ENCODE measurements around the gene LAMB3. TPM values are rescaled to one million over a fixed set of nuclear protein-coding genes. Genes with fewer than 3 reads are reported as not detected.

Gene LAMB3
- total RNA-seq, 5 donors from 2014 or later (not counting 1 experiment from before 2014, with no cell fraction given) = 0.25 to 1.2 (median 0.56) TPM

DNA sequence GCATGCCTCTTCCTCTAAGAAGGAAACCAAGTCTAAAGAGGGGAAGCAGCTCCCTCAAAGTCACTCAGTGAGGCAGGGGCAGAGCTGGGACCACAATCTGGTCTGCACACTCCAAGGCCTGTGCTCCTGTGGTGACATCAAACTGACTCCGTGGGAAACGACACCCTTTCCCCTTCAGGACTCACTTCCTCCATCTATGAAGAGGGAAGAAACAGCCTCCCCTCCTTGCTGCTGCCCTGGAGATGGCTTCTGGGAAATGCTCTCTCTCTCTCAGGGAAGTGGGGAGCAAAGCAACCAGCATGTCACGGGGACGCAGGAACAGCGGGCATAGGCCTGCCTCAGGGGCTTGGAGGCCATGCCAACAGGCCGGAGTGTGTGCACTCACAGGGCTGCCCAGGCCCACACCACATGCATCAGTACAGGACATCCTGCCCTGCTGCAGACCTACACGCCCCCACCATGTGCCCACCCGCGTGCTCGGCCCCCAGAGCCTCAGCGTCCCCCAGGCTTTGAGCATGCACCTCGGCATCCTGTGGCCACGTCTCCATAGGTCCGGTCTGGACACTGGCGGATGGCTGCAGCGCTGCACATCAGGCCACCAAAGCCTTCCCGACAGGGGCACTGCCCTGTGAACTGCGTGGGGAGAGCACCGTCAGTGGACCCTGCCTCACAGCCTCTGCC, 25.7 kb downstream of the LAMB3 start:
- peaks cover 0 to 11% of the 10 kb centered on the region in 2 experiments for H3K27me3 ChIP-seq (replicated peaks in 1 of 2; ENCODE audit: control insufficient read depth in 2 of 2, extremely low read depth in 1 of 2, insufficient read depth in 2 of 2, low read length in 1 of 2)
- no peaks in the 10 kb centered on the region for H3K9me3 ChIP-seq
- WGBS (ENCODE audit: insufficient coverage) = 82% methylated on average over 17 of the region's 19 CpGs
- H3K4me1 Mint-ChIP-seq = peaks cover 2 to 7% (median 3%) of the 10 kb centered on the region in 3 donors
- H3K27ac Mint-ChIP-seq = no peak overlapping the region
- H3K36me3 Mint-ChIP-seq = no peaks in the 10 kb centered on the region
- H3K9me3 Mint-ChIP-seq = no peaks in the 10 kb centered on the region
- H3K36me3 ChIP-seq (ENCODE audit: control insufficient read depth in 2 of 2, extremely low read depth in 1 of 2, insufficient read depth in 1 of 2, low read length in 1 of 2) = no peaks in the 10 kb centered on the region
- ChIA-PET CTCF (interaction anchor here in 1 of 2 donors (1.7 kb wide), 1 partner anchor 57 kb away, joined by 4 read pairs; no protein-coding TSS in a partner anchor), POLR2A (no interaction called here)
- ATAC-seq (replicated peaks in 1 of 4) (no peak), DNase-seq (no peak)
- no peak overlapping the region for H3K27ac ChIP-seq (ENCODE audit: low read length)
- H3K27me3 Mint-ChIP-seq = peaks cover 0 to 2% of the 10 kb centered on the region in 2 donors
- peaks cover 0 to 9% of the 10 kb centered on the region in 2 experiments for H3K4me1 ChIP-seq (ENCODE audit: control insufficient read depth in 1 of 2, extremely low read depth in 1 of 2, insufficient read depth in 2 of 2, low read length in 2 of 2)
- H3K4me3 ChIP-seq (ENCODE audit: control insufficient read depth in 1 of 2, extremely low read depth in 1 of 2, low read length in 1 of 2) = no peak overlapping the region
- no peak overlapping the region for H3K4me3 Mint-ChIP-seq

DNA sequence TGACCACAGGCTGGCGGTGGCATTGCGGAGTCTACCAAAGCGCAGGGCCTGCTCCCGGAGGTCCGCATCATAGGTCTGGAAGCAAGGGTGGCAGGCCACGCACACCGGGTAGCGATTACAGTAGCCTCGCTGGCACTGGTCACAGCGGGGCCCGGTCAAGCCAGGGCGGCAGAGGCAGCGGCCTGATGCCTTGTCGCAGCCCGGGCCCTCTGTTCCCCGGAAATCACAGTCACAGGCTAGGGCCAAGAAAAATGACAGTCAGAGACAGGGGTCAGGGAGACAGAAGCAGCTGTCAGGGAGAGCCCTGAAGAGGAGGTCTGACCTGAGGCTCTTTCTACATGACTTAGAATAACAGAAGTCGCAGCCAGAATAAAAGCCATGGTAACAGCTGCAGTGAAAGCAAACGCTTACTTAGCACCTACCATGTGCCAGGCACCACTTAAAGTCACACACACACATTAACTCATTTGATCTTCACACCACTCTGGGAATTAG, 26.4 kb downstream of the LAMB3 start:
- ChIA-PET CTCF (interaction anchor here in 1 of 2 donors (1.7 kb wide), 1 partner anchor 56 kb away, joined by 4 read pairs; no protein-coding TSS in a partner anchor), POLR2A (no interaction called here)
- DNase-seq (no peak), ATAC-seq (replicated peaks in 1 of 4) (no peak)
- Mint-ChIP-seq H3K27me3 (peaks cover 0 to 2% of the 10 kb centered on the region in 2 donors), H3K27ac (no peak overlapping the region), H3K4me1 (peaks cover 2 to 7% (median 3%) of the 10 kb centered on the region in 3 donors), H3K9me3 (no peaks in the 10 kb centered on the region), H3K4me3 (no peak overlapping the region), H3K36me3 (no peaks in the 10 kb centered on the region)
- H3K27me3 ChIP-seq (replicated peaks in 1 of 2; ENCODE audit: control insufficient read depth in 2 of 2, extremely low read depth in 1 of 2, insufficient read depth in 2 of 2, low read length in 1 of 2) = peaks cover 0 to 11% of the 10 kb centered on the region in 2 experiments
- H3K27ac ChIP-seq (ENCODE audit: low read length) = no peak overlapping the region
- H3K4me3 ChIP-seq (ENCODE audit: control insufficient read depth in 1 of 2, extremely low read depth in 1 of 2, low read length in 1 of 2) = no peak overlapping the region
- 97% methylated on average over 17 of the region's 18 CpGs for WGBS (ENCODE audit: insufficient coverage)
- H3K36me3 ChIP-seq (ENCODE audit: control insufficient read depth in 2 of 2, extremely low read depth in 1 of 2, insufficient read depth in 1 of 2, low read length in 1 of 2) = no peaks in the 10 kb centered on the region
- no peaks in the 10 kb centered on the region for H3K9me3 ChIP-seq
- H3K4me1 ChIP-seq (ENCODE audit: control insufficient read depth in 1 of 2, extremely low read depth in 1 of 2, insufficient read depth in 2 of 2, low read length in 2 of 2) = peaks cover 0 to 9% of the 10 kb centered on the region in 2 experiments

DNA sequence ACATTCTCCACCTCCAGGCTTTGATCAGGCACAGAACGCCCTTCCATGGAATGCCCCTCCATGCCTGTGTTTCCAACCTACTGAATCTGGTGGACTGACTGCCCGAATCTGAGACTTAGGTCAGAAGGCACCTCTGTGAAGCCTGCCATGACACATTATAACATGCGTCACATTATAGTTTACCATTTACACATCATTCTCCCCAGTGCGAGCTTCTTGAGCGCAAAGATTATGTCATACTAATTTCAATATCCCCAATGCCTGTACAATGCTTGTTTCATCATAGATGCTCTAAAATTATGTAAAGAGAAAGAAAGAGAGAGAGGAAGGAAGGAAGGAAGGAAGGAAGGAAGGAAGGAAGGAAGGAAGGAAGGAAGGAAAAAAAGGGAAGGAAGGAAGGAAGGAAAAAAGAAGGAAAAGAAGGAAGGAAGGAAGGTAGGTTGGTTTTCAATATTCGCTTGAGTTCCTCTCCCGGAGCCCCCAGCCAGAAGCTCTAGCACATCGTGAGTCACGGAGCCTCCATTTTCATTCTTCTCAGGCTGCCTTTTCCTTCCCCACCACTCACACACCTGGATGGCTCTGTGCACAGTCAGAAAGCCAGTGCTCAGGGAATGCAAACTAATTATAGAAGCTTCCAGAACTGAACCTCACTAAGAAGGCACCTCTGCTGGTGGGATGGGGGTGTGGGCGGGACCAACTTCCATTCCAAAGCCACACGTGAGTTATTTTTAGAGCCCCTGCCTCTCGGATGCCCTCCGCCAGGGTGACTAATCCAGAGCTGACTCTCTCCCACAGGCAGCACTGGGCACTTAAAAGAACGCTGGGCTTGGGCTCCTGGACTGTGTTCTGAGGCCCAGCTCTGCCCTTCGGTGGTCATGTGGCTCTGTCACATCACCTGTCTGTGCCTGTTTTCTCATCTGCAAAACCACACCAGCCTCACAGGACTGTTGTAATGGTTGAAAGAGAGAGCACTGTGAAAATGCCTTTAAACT, 27.4 kb downstream of the LAMB3 start:
- Mint-ChIP-seq H3K27me3 (peaks cover 0 to 2% of the 10 kb centered on the region in 2 donors), H3K4me3 (no peak overlapping the region), H3K27ac (no peak overlapping the region), H3K9me3 (no peaks in the 10 kb centered on the region), H3K4me1 (peaks cover 2 to 7% (median 3%) of the 10 kb centered on the region in 3 donors), H3K36me3 (no peaks in the 10 kb centered on the region)
- Histone ChIP-seq H3K27ac (ENCODE audit: low read length) (no peak overlapping the region), H3K4me1 (ENCODE audit: control insufficient read depth in 1 of 2, extremely low read depth in 1 of 2, insufficient read depth in 2 of 2, low read length in 2 of 2) (peaks cover 0 to 9% of the 10 kb centered on the region in 2 experiments), H3K9me3 (no peaks in the 10 kb centered on the region), H3K4me3 (ENCODE audit: control insufficient read depth in 1 of 2, extremely low read depth in 1 of 2, low read length in 1 of 2) (no peak overlapping the region), H3K27me3 (replicated peaks in 1 of 2; ENCODE audit: control insufficient read depth in 2 of 2, extremely low read depth in 1 of 2, insufficient read depth in 2 of 2, low read length in 1 of 2) (peaks cover 0 to 11% of the 10 kb centered on the region in 2 experiments), H3K36me3 (ENCODE audit: control insufficient read depth in 2 of 2, extremely low read depth in 1 of 2, insufficient read depth in 1 of 2, low read length in 1 of 2) (no peaks in the 10 kb centered on the region)
- 72% methylated on average over 5 of the region's 15 CpGs for WGBS (ENCODE audit: insufficient coverage)
- ATAC-seq (replicated peaks in 1 of 4) (no peak), DNase-seq (no peak)
- POLR2A ChIA-PET = no interaction called here
- CTCF ChIA-PET = interaction anchor here in 1 of 2 donors (1.7 kb wide), 1 partner anchor 55 kb away, joined by 4 read pairs; no protein-coding TSS in a partner anchor

DNA sequence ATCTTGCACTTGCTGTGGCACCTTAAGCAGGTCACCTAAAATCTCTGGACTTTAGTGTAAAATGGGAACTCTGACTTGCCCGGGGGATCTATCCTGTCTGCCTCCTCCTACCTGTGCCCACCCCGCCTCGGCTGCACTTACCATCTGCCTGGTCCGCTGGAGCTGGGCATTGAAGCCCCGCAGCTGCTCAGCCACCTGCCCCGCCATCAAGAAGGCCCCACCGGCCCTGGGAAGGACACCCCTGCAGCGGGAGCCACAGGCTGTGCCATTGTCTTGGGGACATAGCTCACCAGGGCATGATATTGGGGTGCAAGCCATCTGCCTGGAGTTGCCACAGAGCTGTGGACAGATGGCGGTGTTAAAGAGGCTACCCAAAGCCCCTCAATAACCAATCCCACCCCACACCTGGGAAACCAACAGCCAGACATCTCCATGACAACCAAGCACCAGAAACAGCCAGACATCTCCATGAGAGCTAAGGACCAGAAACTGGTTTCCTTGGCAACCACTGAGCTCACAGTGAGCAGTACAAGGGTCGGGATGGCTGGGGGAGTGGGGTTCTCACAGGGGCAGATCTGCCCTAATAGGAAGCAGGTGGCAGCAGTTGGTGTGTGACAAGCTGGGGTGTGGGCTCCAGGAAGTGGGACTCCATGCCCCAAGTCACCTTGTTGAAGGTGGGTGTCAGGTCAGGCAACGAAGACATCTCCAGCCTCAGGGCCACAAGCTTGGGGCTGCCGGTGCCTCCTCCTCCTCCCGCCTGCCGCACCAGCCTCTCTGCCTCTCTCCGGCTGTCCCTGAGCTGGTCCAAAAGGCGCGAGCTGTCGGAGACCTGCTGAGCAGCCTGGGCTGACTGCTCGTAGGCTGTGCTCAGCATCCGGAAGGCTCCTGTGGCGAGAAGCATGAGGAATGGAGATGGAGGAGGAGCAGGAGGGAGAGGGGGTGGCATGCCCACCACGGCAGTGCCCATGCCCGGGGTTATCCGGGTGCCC, 29.1 kb downstream of the LAMB3 start:
- Mint-ChIP-seq H3K9me3 (no peaks in the 10 kb centered on the region), H3K27me3 (peaks cover 0 to 2% of the 10 kb centered on the region in 2 donors), H3K27ac (no peak overlapping the region), H3K36me3 (no peaks in the 10 kb centered on the region), H3K4me1 (peaks cover 7 to 14% (median 11%) of the 10 kb centered on the region in 3 donors), H3K4me3 (no peak overlapping the region)
- no peak overlapping the region for H3K27ac ChIP-seq (ENCODE audit: low read length)
- 84% methylated on average over 17 of the region's 24 CpGs for WGBS (ENCODE audit: insufficient coverage)
- H3K9me3 ChIP-seq = no peaks in the 10 kb centered on the region
- ChIA-PET POLR2A (no interaction called here), CTCF (no interaction called here)
- peaks cover 0 to 10% of the 10 kb centered on the region in 2 experiments for H3K27me3 ChIP-seq (replicated peaks in 1 of 2; ENCODE audit: control insufficient read depth in 2 of 2, extremely low read depth in 1 of 2, insufficient read depth in 2 of 2, low read length in 1 of 2)
- H3K4me1 ChIP-seq (ENCODE audit: control insufficient read depth in 1 of 2, extremely low read depth in 1 of 2, insufficient read depth in 2 of 2, low read length in 2 of 2) = peaks cover 0 to 21% of the 10 kb centered on the region in 2 experiments
- DNase-seq = no peak
- no peak overlapping the region for H3K4me3 ChIP-seq (ENCODE audit: control insufficient read depth in 1 of 2, extremely low read depth in 1 of 2, low read length in 1 of 2)
- ATAC-seq (replicated peaks in 1 of 4) = no peak
- no peaks in the 10 kb centered on the region for H3K36me3 ChIP-seq (ENCODE audit: control insufficient read depth in 2 of 2, extremely low read depth in 1 of 2, insufficient read depth in 1 of 2, low read length in 1 of 2)

DNA sequence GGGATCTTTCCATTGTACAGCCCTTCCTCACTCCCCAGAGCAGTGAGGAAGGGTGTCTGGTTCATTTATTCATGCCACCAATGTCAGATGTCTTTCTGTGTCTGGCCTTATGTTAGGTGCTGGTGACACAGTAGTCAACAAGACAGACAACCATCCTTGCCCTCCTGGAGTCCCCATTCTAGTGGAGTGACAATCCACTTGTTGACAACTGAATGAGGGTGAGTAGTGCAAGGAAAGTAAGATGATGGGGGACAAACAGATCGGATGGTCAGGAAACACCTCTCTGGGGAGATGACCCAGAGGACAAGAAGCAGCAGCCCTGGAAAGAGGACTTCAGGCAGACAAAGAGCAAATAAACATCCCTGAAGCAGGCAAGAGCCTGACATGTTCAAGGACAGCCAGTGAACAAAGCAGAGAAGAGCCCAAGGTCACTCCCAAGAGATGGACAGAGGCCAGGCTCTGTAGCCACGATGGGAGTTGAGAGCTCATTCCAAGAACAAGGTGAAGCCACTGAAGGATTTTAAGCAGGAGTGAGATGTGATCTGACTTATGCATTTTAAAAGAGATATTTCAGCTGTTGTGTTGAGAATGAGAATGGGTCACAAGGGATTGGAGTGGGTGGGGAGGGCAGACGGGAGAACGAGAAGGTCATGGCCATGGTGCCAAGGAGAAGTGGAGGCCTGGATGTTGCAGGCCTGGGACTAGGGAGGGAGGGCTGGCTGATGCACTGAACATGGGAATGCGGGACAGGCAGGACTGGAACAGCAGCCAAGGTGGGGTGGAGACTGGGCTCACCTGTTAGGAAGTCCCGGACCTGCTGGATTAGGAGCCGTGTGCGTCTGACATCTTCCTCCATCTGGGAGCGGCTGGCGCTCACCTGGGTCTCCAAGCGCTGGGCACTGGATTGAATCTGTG, 30.2 kb downstream of the LAMB3 start:
- H3K27me3 ChIP-seq (replicated peaks in 1 of 2; ENCODE audit: control insufficient read depth in 2 of 2, extremely low read depth in 1 of 2, insufficient read depth in 2 of 2, low read length in 1 of 2) = no peaks in the 10 kb centered on the region
- Mint-ChIP-seq H3K36me3 (peaks cover under 1% of the 10 kb centered on the region), H3K4me3 (no peak overlapping the region), H3K4me1 (peaks cover 0 to 11% (median 9%) of the 10 kb centered on the region in 3 donors), H3K27ac (no peak overlapping the region), H3K9me3 (no peaks in the 10 kb centered on the region), H3K27me3 (peaks cover 0 to 2% of the 10 kb centered on the region in 2 donors)
- no peak overlapping the region for H3K27ac ChIP-seq (ENCODE audit: low read length)
- no peak for ATAC-seq (replicated peaks in 1 of 4)
- no peak for DNase-seq
- no peak overlapping the region for H3K4me3 ChIP-seq (ENCODE audit: control insufficient read depth in 1 of 2, extremely low read depth in 1 of 2, low read length in 1 of 2)
- ChIA-PET POLR2A (no interaction called here), CTCF (no interaction called here)
- whole genome bisulfite sequencing (ENCODE audit: insufficient coverage) = 89% methylated on average over 11 of the region's 11 CpGs
- H3K36me3 ChIP-seq (ENCODE audit: control insufficient read depth in 2 of 2, extremely low read depth in 1 of 2, insufficient read depth in 1 of 2, low read length in 1 of 2) = no peaks in the 10 kb centered on the region
- H3K9me3 ChIP-seq = no peaks in the 10 kb centered on the region
- peaks cover 0 to 12% of the 10 kb centered on the region in 2 experiments for H3K4me1 ChIP-seq (ENCODE audit: control insufficient read depth in 1 of 2, extremely low read depth in 1 of 2, insufficient read depth in 2 of 2, low read length in 2 of 2)

Measured in T-cell (primary cell).